GM18520 (cell line): ENCODE data around the gene LETM1.

ENCODE experiments used
- ATAC-seq: cut with Tn5 transposase; IDR thresholded peaks from one replicate; pipeline ENCODE4 v1.9.1; 2021; ENCODE audit not compliant: unreplicated experiment

Gene LETM1

GRCh38 chr4:1783015-1783414 lies 72.9 kb downstream of the LETM1 start:
- no peak for ATAC-seq

DNA sequence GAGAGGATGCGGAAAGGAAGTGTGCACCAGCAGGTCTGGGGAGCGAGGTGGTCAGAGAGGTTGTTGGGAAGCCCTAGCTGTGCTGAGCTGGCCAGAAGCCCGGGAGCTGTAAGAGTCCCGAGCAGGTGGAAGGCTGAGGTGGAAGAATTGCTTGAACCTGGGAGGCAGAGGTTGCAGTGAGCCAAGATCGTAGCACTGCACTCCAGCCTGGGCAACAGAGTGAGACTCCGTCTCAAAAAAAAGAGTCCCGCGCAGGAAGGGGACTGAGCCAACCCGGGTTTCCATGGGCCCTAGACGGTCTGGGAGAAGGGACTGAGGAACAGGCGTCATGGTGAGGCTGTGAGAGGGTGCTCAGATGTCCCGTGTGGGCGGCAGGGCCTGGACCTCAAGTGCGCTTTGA lies 75.5 kb downstream of the LETM1 start:
- no peak for ATAC-seq

DNA sequence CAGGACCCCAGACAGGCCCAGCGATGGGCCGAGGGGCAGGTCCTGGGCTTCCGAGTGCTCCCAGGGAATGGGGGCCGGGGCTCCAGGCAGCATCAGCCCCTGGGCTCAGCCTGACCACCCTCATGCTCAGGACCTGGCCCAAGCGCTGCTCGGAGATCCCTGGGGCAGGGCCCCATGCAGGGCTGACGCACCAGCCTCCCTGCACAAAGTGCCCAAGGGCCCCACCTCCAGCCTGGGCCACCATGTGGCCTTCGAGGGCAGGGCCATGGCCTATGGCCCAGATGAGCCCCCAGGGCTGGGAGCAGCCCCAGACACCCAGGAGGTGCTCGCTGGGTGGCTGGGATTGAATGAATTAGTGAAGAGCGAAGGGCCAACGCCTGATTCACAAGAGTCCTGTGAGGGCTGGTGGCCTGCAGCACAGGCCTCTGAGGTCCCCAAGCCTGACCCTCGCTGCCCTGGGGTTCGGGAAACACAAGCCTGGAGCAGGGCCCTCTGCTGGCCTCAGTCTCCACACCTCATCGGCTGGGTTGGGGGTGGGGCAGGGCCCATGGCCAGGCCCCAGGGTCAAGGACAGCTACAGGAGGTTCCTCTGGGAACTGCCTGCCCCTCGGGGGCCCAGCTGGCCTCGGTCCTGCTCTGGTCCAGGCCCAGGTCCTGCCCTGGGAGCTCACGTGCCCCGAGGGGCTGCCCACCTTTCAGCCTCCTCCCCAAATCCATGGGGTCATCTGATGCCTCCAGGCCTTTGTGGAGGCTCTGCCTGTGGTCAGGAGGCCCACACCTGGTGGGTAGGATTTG lies 76.2 kb downstream of the LETM1 start:
- ATAC-seq = no peak

- no peak for ATAC-seq
Measured at GRCh38 chr4:1778642-1779392, 77.1 kb downstream of the LETM1 start.

GRCh38 chr4:1777822-1778641 lies 77.9 kb downstream of the LETM1 start:
- no peak for ATAC-seq

GRCh38 chr4:1776521-1777161 lies 79.3 kb downstream of the LETM1 start:
- no peak for ATAC-seq

DNA sequence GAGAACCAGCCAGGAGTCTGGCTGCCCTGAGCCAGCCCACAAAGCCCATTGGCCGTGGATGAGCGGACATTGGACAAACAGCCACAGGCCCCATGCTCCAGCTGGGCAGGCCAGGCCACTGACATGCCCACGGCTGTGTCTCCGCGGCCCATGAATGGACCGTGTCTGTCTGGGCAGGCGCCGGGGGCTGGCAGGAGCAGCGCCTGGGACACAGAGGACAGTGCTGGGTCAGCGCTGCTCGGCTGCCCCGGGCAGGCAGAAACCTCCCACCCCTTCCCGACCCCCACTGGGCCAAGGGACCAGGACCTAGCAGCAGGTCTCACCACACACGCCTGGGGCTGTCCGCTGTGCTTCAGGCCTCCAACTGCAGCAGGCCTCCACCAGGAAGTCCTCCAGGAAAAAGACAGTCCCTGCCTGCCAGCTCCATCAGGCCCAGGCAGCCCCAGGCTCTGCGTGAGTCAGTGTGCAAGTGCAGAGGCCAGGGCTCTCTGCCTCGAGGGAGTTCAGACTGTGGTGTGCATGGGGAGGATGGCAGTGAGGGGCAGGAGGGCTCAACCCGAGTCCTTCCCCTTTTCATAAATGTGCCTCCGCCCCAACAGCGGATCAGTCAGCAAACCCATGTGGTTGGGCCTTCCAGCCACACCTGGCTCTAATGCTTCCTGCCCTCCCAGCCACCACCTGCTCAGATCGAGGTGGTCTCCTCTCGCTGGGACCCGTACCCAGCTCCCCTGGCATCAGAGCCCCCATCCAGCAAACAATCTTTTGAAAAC lies 80.0 kb downstream of the LETM1 start:
- ATAC-seq = no peak

- no peak for ATAC-seq
Measured at GRCh38 chr4:1773754-1774153, 82.2 kb downstream of the LETM1 start.

GRCh38 chr4:1772853-1773538 lies 83.0 kb downstream of the LETM1 start:
- no peak for ATAC-seq

DNA sequence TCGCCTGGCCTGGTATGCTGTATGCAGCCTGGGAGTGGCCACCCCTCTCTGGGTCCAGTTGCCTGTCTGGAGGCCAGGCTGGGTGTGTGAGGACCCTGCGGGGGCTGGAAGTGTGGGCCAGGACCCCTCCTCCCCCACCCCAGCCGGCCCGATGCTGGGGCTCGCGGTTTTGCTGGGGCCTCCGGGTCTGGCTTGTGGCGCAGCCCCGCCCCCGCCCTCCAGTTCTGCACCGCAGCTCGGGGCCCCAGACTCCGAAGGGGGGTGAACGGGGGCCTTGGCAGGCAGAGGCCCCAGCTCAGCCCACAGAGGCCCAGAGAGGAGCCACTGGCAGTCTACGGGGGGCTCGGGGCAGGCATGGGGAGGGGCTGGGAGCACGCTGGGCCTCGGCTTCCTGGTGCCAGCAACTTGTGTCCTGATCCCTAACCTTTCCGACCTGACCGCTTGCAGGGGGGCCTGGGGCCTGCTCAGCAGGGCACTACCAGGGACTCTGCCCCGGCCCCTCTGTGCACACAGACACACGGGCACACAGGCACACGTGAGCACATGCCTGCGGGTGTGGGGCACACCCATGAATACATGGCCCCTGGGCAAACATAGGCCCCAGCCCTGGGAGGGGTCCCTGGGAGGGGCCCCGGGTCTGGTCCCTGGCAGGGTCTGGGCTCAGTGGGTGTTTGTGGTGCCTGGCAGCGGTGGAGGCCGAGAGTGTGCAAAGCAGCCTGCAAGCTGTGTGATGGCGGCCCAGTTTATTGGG lies 84.2 kb downstream of the LETM1 start:
- no peak for ATAC-seq

GRCh38 chr4:1770791-1771231 lies 85.1 kb downstream of the LETM1 start:
- no peak for ATAC-seq

DNA sequence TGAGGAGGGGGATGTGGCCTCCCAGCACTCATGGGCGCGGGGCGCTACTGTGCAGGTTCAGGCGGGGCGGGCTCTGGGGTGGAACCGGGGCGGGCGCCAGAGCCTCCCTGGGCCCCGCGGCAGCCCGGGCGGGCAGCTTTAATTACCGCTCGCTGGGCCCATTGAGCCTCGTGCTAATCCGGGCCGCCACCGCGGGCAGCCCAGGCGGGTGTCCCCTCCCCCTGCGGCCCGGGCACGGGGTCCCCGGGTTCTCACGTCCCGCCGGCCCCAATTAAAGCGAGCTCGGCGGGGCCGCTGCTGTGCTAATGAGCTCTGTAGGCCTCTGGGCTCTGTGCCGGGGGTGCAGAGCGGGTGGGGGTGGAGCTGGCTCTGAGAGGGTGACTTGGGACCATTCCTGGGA lies 85.7 kb downstream of the LETM1 start:
- no peak for ATAC-seq

DNA sequence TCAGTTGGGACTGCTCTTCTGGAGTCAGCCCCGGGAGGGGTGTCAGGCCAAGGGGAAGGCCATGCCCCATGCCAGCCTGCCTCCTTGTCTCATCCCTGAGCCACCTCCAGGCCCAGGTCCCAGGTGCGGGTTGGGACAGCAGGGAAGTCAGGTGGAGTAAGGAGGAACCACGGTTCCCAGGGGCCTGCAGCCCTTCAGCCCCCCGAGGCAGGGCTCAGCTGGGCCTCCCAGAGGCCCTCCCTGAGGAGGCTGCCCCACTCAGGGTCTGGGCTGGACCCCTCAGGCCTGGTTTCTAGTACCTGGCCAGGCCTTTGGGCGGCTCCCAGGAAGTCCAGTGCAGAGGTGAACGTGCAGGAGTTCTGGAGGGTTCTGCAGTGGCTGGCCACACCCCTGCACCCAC lies 86.3 kb downstream of the LETM1 start:
- no peak for ATAC-seq

DNA sequence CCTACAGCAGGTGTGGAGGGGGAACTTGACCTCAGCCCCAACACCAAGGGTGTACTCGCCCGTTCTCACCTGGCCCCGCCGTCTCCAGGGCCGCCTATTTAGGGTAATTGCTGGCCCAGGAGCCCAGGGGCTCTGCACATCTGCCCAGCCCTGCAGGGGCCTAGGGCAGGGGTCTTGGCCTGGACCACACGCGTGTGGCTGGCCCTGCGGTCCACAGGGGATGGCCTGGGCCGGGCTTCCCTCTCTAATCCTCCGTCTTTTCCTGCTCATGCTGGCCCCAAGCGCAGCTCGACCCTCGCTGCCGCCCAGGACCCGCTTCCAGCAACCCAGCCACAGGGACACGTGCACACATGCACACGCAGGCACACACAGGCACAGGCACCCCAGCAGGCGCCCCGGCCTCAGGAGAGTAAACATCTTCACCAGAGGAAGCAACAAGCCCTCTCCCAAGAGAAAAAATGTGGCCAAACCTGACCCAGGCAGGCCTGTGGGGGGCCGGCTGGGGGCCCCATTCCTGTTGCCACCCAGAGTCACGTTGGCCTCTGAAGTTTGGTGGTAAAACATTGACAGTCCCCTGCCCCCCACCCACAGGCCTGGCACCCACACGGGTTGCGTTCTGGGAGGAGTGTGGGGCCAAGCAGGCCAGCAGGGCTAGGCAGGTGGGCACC lies 87.5 kb downstream of the LETM1 start:
- ATAC-seq = no peak

- ATAC-seq = no peak
Measured at GRCh38 chr4:1767770-1768366, 88.1 kb downstream of the LETM1 start.

DNA sequence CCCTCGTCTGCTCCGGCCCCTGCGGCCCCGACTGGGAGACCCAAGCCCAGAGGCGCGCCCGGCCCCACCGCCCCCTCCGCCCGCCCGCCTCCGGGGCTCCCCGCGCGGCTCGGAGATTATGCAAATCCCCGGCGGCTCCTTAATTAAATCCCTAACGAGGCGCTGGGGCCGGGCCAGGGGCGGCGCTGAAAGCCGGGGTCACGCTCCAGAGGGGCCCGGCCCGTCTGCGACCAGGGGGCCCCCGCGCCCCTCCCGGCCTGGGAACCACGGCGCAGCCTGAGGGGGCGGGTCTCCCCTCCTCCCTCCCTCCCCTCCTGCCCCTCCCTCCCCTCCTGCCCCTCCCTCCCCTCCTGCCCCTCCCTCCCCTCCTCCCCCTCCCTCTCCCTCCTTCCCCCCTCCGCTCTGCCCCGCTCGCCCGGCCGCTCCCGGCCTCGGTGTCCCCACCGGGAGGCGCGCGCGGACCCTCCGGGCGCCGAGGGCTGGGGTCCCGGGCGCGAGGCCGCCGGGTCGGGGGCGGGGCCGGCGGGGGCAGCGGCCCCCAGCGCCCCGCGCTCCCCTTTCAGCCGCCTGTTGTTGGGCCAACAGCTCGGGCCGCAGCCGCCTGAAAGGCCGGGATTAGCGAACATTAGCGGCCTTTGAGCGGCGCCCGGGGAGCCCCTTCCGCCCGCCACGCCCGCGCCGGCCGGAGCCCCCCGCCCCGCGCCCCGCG lies 88.7 kb downstream of the LETM1 start:
- ATAC-seq = no peak
